H1 (cell line): ENCODE results near the gene CEMIP2. TPM values are rescaled to one million over a fixed set of nuclear protein-coding genes. Genes with fewer than 3 reads are reported as not detected.

ENCODE experiments used
- CTCF ChIA-PET: fragments of 300-600 bp; sonication (Branson Sonifier 250); formaldehyde crosslinking; loops from one replicate; lab custom pipeline; 2021; ENCODE audit not compliant: partially characterized antibody; lab: Charles Lee
- POLR2A ChIA-PET: fragments of 300-600 bp; sonication (Branson Sonifier 250); formaldehyde crosslinking; loops from one replicate; lab custom pipeline; 2021; ENCODE audit warnings: inconsistent platforms; ENCODE audit not compliant: partially characterized antibody; lab: Charles Lee
- DNase-seq, 2 experiments: peaks; one replicate each; pipeline versions ENCODE4 v3.0.0 to v3.0.0-alpha.2; 2010 to 2022; ENCODE audit warnings: low spot score in 2 of 2, low read depth in 1 of 2, mixed read lengths in 1 of 2
- FAIRE-seq: peaks from 2 replicates; lab custom pipeline; 2011; peaks lifted over from hg19 to GRCh38; lab: Jason Lieb, UNC
- H2AFZ ChIP-seq: 2 replicates; pipeline ENCODE4 v1.8.1; 2012; ENCODE audit warnings: low read length, inconsistent platforms
- H2AK5ac ChIP-seq: 2 replicates; pipeline ENCODE4 v1.6.1; 2013; ENCODE audit warnings: low read depth, low read length
- H2BK120ac ChIP-seq: replicated peaks from 2 replicates; pipeline ENCODE3; 2013; ENCODE audit warnings: low read depth, low read length, inconsistent platforms
- H2BK12ac ChIP-seq: 2 replicates; pipeline ENCODE4 v1.6.1; 2013; ENCODE audit warnings: low read depth, low read length
- H2BK15ac ChIP-seq: 2 replicates; pipeline ENCODE4 v1.6.1; 2013; ENCODE audit warnings: low read length
- H2BK20ac ChIP-seq: 2 replicates; pipeline ENCODE4 v1.6.1; 2013; ENCODE audit warnings: low read length
- H2BK5ac ChIP-seq: 2 replicates; pipeline ENCODE4 v1.6.1; 2013; ENCODE audit warnings: low read depth, low read length
- H3K14ac ChIP-seq: 2 replicates; pipeline ENCODE4 v1.6.1; 2013; ENCODE audit warnings: inconsistent platforms; ENCODE audit not compliant: insufficient read length
- H3K18ac ChIP-seq: 2 replicates; pipeline ENCODE4 v1.6.1; 2013; ENCODE audit warnings: low read length; ENCODE audit errors: extremely low read depth
- H3K23ac ChIP-seq: 2 replicates; pipeline ENCODE4 v1.6.1; 2013; ENCODE audit warnings: inconsistent platforms; ENCODE audit not compliant: insufficient read length
- H3K23me2 ChIP-seq: 2 replicates; pipeline ENCODE4 v1.6.1; 2013; ENCODE audit warnings: low read depth, low read length
- H3K27ac ChIP-seq: 2 replicates; pipeline ENCODE4 v1.6.1; 2011; ENCODE audit warnings: low read depth, low read length, inconsistent platforms
- H3K27me3 ChIP-seq, 4 experiments: replicated peaks in 1 of 4; 1 replicate in 1 of 4; 2 replicates in 3 of 4; pipeline versions ENCODE4 v1.6.1 to v1.8.1; 2011 to 2013; ENCODE audit warnings: low read length in 3 of 4, mild to moderate bottlenecking in 3 of 4, inconsistent platforms in 2 of 4, mixed read lengths in 2 of 4, moderate library complexity in 1 of 4; ENCODE audit not compliant: control insufficient read depth in 3 of 4, insufficient read depth in 3 of 4; ENCODE audit errors: extremely low read depth in 1 of 4
- H3K36me3 ChIP-seq, 4 experiments: 2 replicates each; pipeline versions ENCODE4 v1.6.1 to v1.8.1; 2011 to 2013; ENCODE audit warnings: mild to moderate bottlenecking in 4 of 4, low read length in 3 of 4, moderate library complexity in 2 of 4, control low read depth in 1 of 4, inconsistent platforms in 1 of 4; ENCODE audit not compliant: insufficient read depth in 4 of 4, control insufficient read depth in 2 of 4
- H3K4ac ChIP-seq: replicated peaks from 2 replicates; pipeline ENCODE3; 2013; ENCODE audit warnings: low read length, low read depth, mixed read lengths, inconsistent platforms; ENCODE audit not compliant: insufficient read length
- H3K4me1 ChIP-seq, 4 experiments: replicated peaks in 1 of 4; 1 replicate in 1 of 4; 2 replicates in 3 of 4; pipeline versions ENCODE4 v1.6.1 to v1.8.1; 2011 to 2013; ENCODE audit warnings: low read length in 3 of 4, inconsistent platforms in 2 of 4, mixed read lengths in 1 of 4; ENCODE audit not compliant: insufficient read depth in 4 of 4, control insufficient read depth in 3 of 4
- H3K4me2 ChIP-seq, 2 experiments: 2 replicates each; pipeline versions ENCODE4 v1.6.1 to v1.8.1; 2011 to 2013; ENCODE audit warnings: low read depth in 2 of 2, low read length in 2 of 2, control low read depth in 1 of 2, inconsistent platforms in 1 of 2, mild to moderate bottlenecking in 1 of 2; ENCODE audit not compliant: insufficient read depth in 1 of 2
- H3K4me3 ChIP-seq, 4 experiments: fragments of 200-600, 300-600 bp in 1 of 4; sonication (generic), shearing (Covaris generic), sonication (Bioruptor Twin) in 1 of 4; 2 replicates each; pipeline versions ENCODE4 v1.5.1 to v1.8.1; 2011 to 2016; ENCODE audit warnings: low read length in 4 of 4, low read depth in 3 of 4, control low read depth in 2 of 4, inconsistent platforms in 2 of 4, mild to moderate bottlenecking in 2 of 4, mixed read lengths in 1 of 4, moderate library complexity in 1 of 4; ENCODE audit not compliant: insufficient read depth in 2 of 4; ENCODE audit errors: extremely low read depth in 1 of 4
- H3K56ac ChIP-seq: replicated peaks from 2 replicates; pipeline ENCODE3; 2013; ENCODE audit warnings: low read depth, mild to moderate bottlenecking, mixed read lengths, low read length, inconsistent platforms; ENCODE audit not compliant: insufficient read length
- H3K79me1 ChIP-seq: 2 replicates; pipeline ENCODE4 v1.6.1; 2013; ENCODE audit warnings: low read depth, low read length, control low read depth
- H3K79me2 ChIP-seq, 2 experiments: 2 replicates each; pipeline versions ENCODE4 v1.6.1 to v1.8.1; 2012 to 2013; ENCODE audit warnings: low read length in 2 of 2, mild to moderate bottlenecking in 2 of 2, inconsistent platforms in 1 of 2; ENCODE audit not compliant: insufficient read depth in 2 of 2, control insufficient read depth in 1 of 2
- H3K9ac ChIP-seq, 4 experiments: replicated peaks in 1 of 4; 1 replicate in 1 of 4; 2 replicates in 3 of 4; pipeline versions ENCODE4 v1.6.1 to v1.8.1; 2011 to 2013; ENCODE audit warnings: low read depth in 3 of 4, low read length in 3 of 4, control low read depth in 2 of 4, mild to moderate bottlenecking in 2 of 4, moderate library complexity in 2 of 4, inconsistent platforms in 1 of 4; ENCODE audit errors: extremely low read depth in 1 of 4
- H3K9me3 ChIP-seq, 2 experiments: 2 replicates each; pipeline versions ENCODE4 v1.6.1 to v1.8.1; 2012 to 2013; ENCODE audit warnings: mild to moderate bottlenecking in 2 of 2, moderate library complexity in 2 of 2, control low read depth in 1 of 2, inconsistent platforms in 1 of 2, low read depth in 1 of 2, low read length in 1 of 2, mixed read lengths in 1 of 2; ENCODE audit not compliant: insufficient read depth in 2 of 2
- H4K20me1 ChIP-seq, 2 experiments: replicated peaks in 1 of 2; 2 replicates each; pipeline versions ENCODE3 to v1.8.1; 2011 to 2013; ENCODE audit warnings: inconsistent platforms in 2 of 2, low read length in 2 of 2, mild to moderate bottlenecking in 1 of 2; ENCODE audit not compliant: insufficient read depth in 2 of 2, control insufficient read depth in 1 of 2
- H4K5ac ChIP-seq: 2 replicates; pipeline ENCODE4 v1.6.1; 2013; ENCODE audit warnings: low read length, low read depth, mixed read lengths, inconsistent platforms; ENCODE audit not compliant: insufficient read length
- H4K8ac ChIP-seq: 2 replicates; pipeline ENCODE4 v1.8.0; 2013; ENCODE audit warnings: mild to moderate bottlenecking, moderate library complexity, low read length, inconsistent platforms; ENCODE audit not compliant: insufficient read depth; ENCODE audit errors: extremely low read depth
- H4K91ac ChIP-seq: replicated peaks from 2 replicates; pipeline ENCODE3; 2013; ENCODE audit warnings: low read length, mixed read lengths, inconsistent platforms; ENCODE audit not compliant: insufficient read length
- CBX5 ChIP-seq: fragments of 300-800, 300-1000 bp; sonication (generic); IDR thresholded peaks from 2 replicates; pipeline ENCODE4 v1.7.1; 2016; ENCODE audit warnings: antibody characterized with exemption, low read length, low read depth
- CBX8 ChIP-seq: fragments of 300-800, 300-1000 bp; sonication (generic); IDR thresholded peaks from 2 replicates; pipeline ENCODE4 v1.7.1; 2016; ENCODE audit warnings: low read depth, low read length, borderline replicate concordance
- CHD1 ChIP-seq: IDR thresholded peaks from 2 replicates; pipeline ENCODE4 v1.6.1; 2012; ENCODE audit warnings: low read depth, low read length, improper control_type of control experiment
- KDM1A ChIP-seq: fragments of 200-600, 300-600 bp; sonication (generic); IDR thresholded peaks from 2 replicates; pipeline ENCODE4 v1.7.1; 2016; ENCODE audit warnings: mild to moderate bottlenecking, low read length, borderline replicate concordance
- MAFK ChIP-seq: IDR thresholded peaks from 2 replicates; pipeline ENCODE4 v1.6.1; 2012; ENCODE audit warnings: low read depth, mild to moderate bottlenecking, improper control_type of control experiment, low read length
- NANOG ChIP-seq: IDR thresholded peaks from 2 replicates; pipeline ENCODE4 v1.6.1; 2011; ENCODE audit warnings: low read length, low read depth, mild to moderate bottlenecking, inconsistent platforms; ENCODE audit not compliant: insufficient read depth, poor library complexity, severe bottlenecking
- POLR2AphosphoS5 ChIP-seq: IDR thresholded peaks from 2 replicates; pipeline ENCODE4 v1.6.1; 2011; ENCODE audit warnings: low read depth, low read length
- RNF2 ChIP-seq: fragments of 200-900, 300-1000 bp; sonication (generic); IDR thresholded peaks from 2 replicates; pipeline ENCODE4 v1.7.1; 2016; ENCODE audit warnings: borderline replicate concordance, low read depth, mild to moderate bottlenecking, antibody characterized with exemption, low read length; ENCODE audit not compliant: poor library complexity, severe bottlenecking; ENCODE audit errors: missing control alignments
- TAF1 ChIP-seq: IDR thresholded peaks from 2 replicates; pipeline ENCODE4 v1.6.1; 2011; ENCODE audit warnings: mild to moderate bottlenecking, low read depth, low read length
- TAF7 ChIP-seq: optimal IDR thresholded peaks from 2 replicates; pipeline ENCODE3; 2011; ENCODE audit warnings: low read depth, mild to moderate bottlenecking, inconsistent platforms, low read length, moderate library complexity, borderline replicate concordance
- WGBS, 2 experiments: shearing (Covaris generic) in 1 of 2; methylation state at CpG; one replicate each; pipeline versions ENCODE4 v1.1.6 to v1.1.7; 2013 to 2015; ENCODE audit warnings: low lambda C conversion rate in 2 of 2, mixed read lengths in 2 of 2, inconsistent platforms in 1 of 2, low coverage in 1 of 2, missing lambda C conversion rate in 1 of 2; ENCODE audit not compliant: insufficient replicate concordance in 2 of 2, insufficient coverage in 1 of 2, insufficient read length in 1 of 2; ENCODE audit errors: extremely low coverage in 1 of 2, missing lambda C conversion rate in 1 of 2; 5-methylcytosine and 5-hydroxymethylcytosine counted together
- polyA plus RNA-seq, 7 experiments: library from polyadenylated mRNA; depleted of rRNA in 3 of 7; stranded (reverse) in 5 of 7; unstranded in 2 of 7; fragments of >200 nt in 5 of 7; fragments of 200-250 nt in 2 of 7; gene quantifications; 1 replicate in 5 of 7; 2 replicates in 1 of 7; 4 replicates in 1 of 7; pipeline versions ENCODE4 v1.2.1 to v1.2.3, GENCODE V29; 2011 to 2013; ENCODE audit warnings: missing spikeins in 2 of 7, mixed read lengths in 2 of 7
- total RNA-seq: library from RNA; stranded (reverse); fragmentation: NEBNext Ultra II Directional; extraction: Animal tissue kit (Norgen Biotek cat#: 25700); gene quantifications from 2 replicates; pipeline ENCODE4 v1.2.1, GENCODE V29; 2021
- TF ChIP-seq, protein P1 (sequence below): IDR thresholded peaks from 2 replicates; pipeline ENCODE4 v1.6.1; 2011; ENCODE audit warnings: low read depth, mild to moderate bottlenecking, low read length; ENCODE audit not compliant: insufficient read depth

Gene CEMIP2
- total and polyA plus RNA-seq, 2 of the 8 experiments (the other 6 are each of a cell fraction or from before 2014, with no cell fraction given) = 25.2 to 52.1 TPM

GRCh38 chr9:71675857-71676165 lies 92.5 kb downstream of the CEMIP2 start:
- POLR2A ChIA-PET = interaction anchor here (1.4 kb wide), 1 partner anchor 12 kb away, joined by 7 read pairs; no protein-coding TSS in a partner anchor
- no peak for FAIRE-seq
- no peaks in the 10 kb centered on the region for H3K79me2 ChIP-seq

More at GRCh38 chr9:71675857-71676165, 92.5 kb downstream of the CEMIP2 start:
- no peaks in the 10 kb centered on the region for H3K27me3 ChIP-seq
- no peak overlapping the region for H2BK120ac ChIP-seq
- H4K91ac ChIP-seq = no peak overlapping the region
- no peak overlapping the region for H2BK15ac ChIP-seq
- no peak overlapping the region for H3K14ac ChIP-seq
- H3K27ac ChIP-seq = no peak overlapping the region
- peaks cover 2 to 10% of the 10 kb centered on the region in 2 experiments for H3K9me3 ChIP-seq
- H3K18ac ChIP-seq = no peak overlapping the region
- no peaks in the 10 kb centered on the region for H3K23me2 ChIP-seq
- CTCF ChIA-PET = interaction anchor here (1.0 to 2.2 kb wide), 3 partner anchors 9 to 71 kb away, joined by 3 to 8 read pairs (median 6); no protein-coding TSS in a partner anchor
- no peak overlapping the region for H3K56ac ChIP-seq
- H2BK12ac ChIP-seq = no peak overlapping the region
- WGBS, 2 experiments = 100% methylated on average over 1 of the region's 1 CpG; no CpG with 5 or more reads in 1 of the 2 experiments
- H4K20me1 ChIP-seq = no peaks in the 10 kb centered on the region
- H3K4me3 ChIP-seq = no peak overlapping the region
- H3K4ac ChIP-seq = no peak overlapping the region
- H2AK5ac ChIP-seq = no peak overlapping the region
- H3K9ac ChIP-seq = no peak overlapping the region
- no peaks in the 10 kb centered on the region; a peak in 1 of 8 replicates for H3K36me3 ChIP-seq
- H4K5ac ChIP-seq = no peak overlapping the region
- no peak for TF ChIP-seq MAFK
- TF ChIP-seq CBX5 = no peak
- no peak for TF ChIP-seq TAF7
- TF ChIP-seq NANOG = no peak
- TF ChIP-seq CHD1 = no peak
- TF ChIP-seq, protein P1, sequence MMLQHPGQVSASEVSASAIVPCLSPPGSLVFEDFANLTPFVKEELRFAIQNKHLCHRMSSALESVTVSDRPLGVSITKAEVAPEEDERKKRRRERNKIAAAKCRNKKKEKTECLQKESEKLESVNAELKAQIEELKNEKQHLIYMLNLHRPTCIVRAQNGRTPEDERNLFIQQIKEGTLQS = no peak
- TF ChIP-seq CBX8 = no peak
- no peak for TF ChIP-seq KDM1A
- TF ChIP-seq TAF1 = no peak
- TF ChIP-seq RNF2 = no peak
- no peak for TF ChIP-seq POLR2AphosphoS5
- no peak overlapping the region for H2BK5ac ChIP-seq
- H3K4me1 ChIP-seq = peaks cover 0 to 4% (median 0%) of the 10 kb centered on the region in 4 experiments; a peak in 2 of 7 replicates
- H4K8ac ChIP-seq = no peak overlapping the region
- no peak overlapping the region for H2BK20ac ChIP-seq
- no peak overlapping the region for H3K4me2 ChIP-seq
- no peak overlapping the region for H3K23ac ChIP-seq
- no peaks in the 10 kb centered on the region for H3K79me1 ChIP-seq
- no peak for DNase-seq
- no peak overlapping the region for H2AFZ ChIP-seq
